Motor neuron (in vitro differentiated cells): ENCODE measurements around the gene TUT4. TPM values are rescaled to one million over a fixed set of nuclear protein-coding genes. Genes with fewer than 3 reads are reported as not detected.

ENCODE experiments used
- ATAC-seq, 8 experiments: fragments of 200-7000 bp; cut with Tn5 transposase; replicated peaks in 6 of 8; 2 replicates each; pipeline ENCODE4 v1.8.0; 2021; ENCODE audit warnings: mild to moderate bottlenecking in 8 of 8, moderate library complexity in 8 of 8
- H3K27ac ChIP-seq, 2 donors: fragments of 250-450 bp; sonication (Bioruptor Pico); 2 replicates each; pipeline ENCODE4 v1.9.0; 2021; ENCODE audit warnings: antibody characterized with exemption in 2 of 2, mild to moderate bottlenecking in 2 of 2, moderate library complexity in 1 of 2
- H3K4me1 ChIP-seq, 2 donors: fragments of 250-450 bp; sonication (Bioruptor Pico); replicated peaks in 1 of 2; 2 replicates each; pipeline ENCODE4 v1.6.1; 2021; ENCODE audit warnings: antibody characterized with exemption in 2 of 2, mild to moderate bottlenecking in 2 of 2, moderate library complexity in 1 of 2
- H3K4me3 ChIP-seq, 5 donors: fragments of 250-450 bp; sonication (Bioruptor Pico); 2 replicates each; pipeline ENCODE4 v1.9.0; 2021; ENCODE audit warnings: antibody characterized with exemption in 5 of 5, mild to moderate bottlenecking in 5 of 5, moderate library complexity in 4 of 5
- WGBS, 10 experiments: fragments of 450-650 bp; shearing (Covaris generic); methylation state at CpG; one replicate each; pipeline ENCODE4 v1.0.0; 2022; 5-methylcytosine and 5-hydroxymethylcytosine counted together
- in situ Hi-C, 9 experiments: fragments of 400-800 bp; cut with MboI; loops; one replicate each; pipeline ENCODE4 v1.15.0; 2021; ENCODE audit warnings: low sequenced_read_pairs in 9 of 9, low pct_unique_long_range_greater_than_20kb in 2 of 9; ENCODE audit not compliant: unreplicated experiment in 9 of 9
- total RNA-seq, 8 experiments: library from RNA; unstranded; fragments of 300-600 nt; gene quantifications; 2 replicates each; pipeline versions ENCODE4 v1.2.3 to v1.2.4, GENCODE V29; 2022

TUT4 gene
- total RNA-seq, 8 experiments from 2014 or later = 36.0 to 143 (median 94.1) TPM

DNA sequence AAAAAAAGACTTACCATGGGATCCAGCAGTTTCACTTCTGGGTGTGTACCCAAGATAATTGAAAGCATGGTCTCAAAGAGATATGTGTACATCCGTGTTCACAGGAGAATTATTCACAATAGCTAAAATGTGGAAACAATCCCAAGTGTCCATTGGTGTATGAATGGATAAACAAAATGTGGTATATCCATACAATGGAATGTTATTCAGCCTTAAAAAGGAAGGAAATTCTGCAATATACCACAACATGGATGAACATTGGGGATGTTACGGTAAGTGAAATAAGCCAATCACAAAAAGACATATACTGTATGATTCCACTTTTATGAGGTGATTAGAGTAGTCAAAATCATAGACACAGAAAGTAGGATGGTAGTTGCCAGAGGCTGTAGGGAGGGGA lies 7.0 kb upstream of the TUT4 start:
- in situ Hi-C loops = loop anchor here in 3 of 9 experiments (25.0 kb wide), 1 partner anchor 102 kb away; no protein-coding TSS in a partner anchor

DNA sequence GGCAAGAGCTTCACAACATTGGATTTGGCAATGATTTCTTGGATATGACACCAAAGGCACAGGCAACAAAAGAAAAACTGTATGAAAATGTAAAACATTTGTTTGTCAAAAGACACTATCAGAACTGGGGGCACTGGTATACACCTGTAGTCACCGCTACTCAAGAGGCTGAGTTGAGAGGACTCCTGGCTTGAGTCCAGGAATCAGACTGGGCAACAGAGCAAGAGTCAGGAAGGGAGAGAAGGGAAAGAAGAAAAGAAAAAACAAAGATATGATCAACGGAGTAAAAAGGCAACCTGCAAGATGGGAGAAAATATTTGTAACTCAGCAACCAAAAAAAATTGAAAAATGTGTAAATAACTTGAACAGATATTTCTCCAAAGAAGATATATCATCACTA lies 6.0 kb upstream of the TUT4 start:
- WGBS, 10 experiments = 50 to 100% (median 82%) methylated on average over 1 to 2 of the region's 2 CpGs; no CpG with 5 or more reads in 1 of the 10 experiments
- in situ Hi-C loops = loop anchor here in 3 of 9 experiments (25.0 kb wide), 1 partner anchor 103 kb away; no protein-coding TSS in a partner anchor
- no peak for ATAC-seq
- Histone ChIP-seq H3K27ac (no peak overlapping the region), H3K4me1 (peaks cover 11 to 13% of the 10 kb centered on the region in 2 donors), H3K4me3 (no peak overlapping the region)

More for the DNA sequence above, 7.0 kb upstream of the TUT4 start:
- Histone ChIP-seq H3K4me1 (peaks cover 4 to 5% of the 10 kb centered on the region in 2 donors), H3K4me3 (no peak overlapping the region), H3K27ac (no peak overlapping the region)
- WGBS, 10 experiments = 60 to 100% (median 96%) methylated on average over 1 to 2 of the region's 2 CpGs; no CpG with 5 or more reads in 1 of the 10 experiments
- ATAC-seq = no peak

DNA sequence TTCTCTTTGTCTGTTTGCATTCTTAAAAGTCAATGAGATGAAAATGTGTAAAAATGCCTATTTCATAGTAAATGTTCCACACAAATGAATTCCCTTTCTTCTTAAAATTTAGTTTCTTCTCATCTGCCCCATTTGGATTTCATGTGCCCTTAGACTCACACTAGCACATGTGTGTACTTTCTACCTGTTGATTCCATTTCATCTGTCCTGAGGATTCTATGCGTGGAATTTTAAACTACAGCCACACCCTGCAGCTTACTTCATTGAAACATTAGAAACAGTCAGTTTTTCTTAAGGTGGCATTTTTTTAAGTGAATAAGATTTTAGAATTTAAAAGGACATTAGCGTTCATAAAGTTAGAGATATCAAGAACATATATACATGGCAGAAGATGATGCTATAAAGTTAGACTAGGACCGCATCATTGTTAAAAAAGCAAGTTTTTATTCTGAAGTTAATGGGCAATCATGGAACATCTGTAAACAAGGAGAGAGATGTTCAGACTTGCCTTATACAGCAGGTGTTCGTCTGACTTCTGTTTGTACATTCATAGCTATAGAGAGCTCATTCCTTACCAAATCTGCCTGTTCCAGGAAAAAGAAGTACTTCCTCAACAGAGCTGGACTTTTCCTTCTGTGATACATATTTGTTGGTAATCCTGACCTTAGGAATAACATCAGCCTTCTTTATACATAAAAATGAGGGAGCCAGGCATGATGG lies 3.9 kb upstream of the TUT4 start:
- in situ Hi-C loops = loop anchor here in 3 of 9 experiments (25.0 kb wide), 1 partner anchor 106 kb away; no protein-coding TSS in a partner anchor
- Histone ChIP-seq H3K27ac (no peak overlapping the region), H3K4me1 (peaks cover 11 to 13% of the 10 kb centered on the region in 2 donors), H3K4me3 (no peak overlapping the region)
- ATAC-seq = no peak
- 47 to 100% (median 89%) methylated on average over 1 to 4 of the region's 4 CpGs for WGBS, 10 experiments

DNA sequence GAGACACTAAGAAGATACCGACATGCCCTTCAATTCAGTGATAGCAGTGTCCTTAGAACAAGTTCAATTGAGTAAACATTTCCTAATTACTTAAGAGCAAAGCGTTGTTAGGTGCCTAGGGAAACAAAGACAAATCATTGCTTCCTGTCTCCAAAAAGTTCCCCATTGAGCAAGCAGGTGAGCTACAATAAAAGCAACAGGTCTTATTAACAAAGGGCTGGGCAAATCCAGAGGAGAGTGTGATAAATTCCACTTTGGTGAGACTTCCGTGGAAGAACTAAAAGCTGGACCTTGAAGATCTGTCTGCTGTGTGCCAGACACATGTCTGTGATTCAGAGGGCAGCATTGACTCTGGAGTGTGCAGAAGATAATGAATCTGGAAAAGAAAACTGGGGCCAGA lies 1.9 kb upstream of the TUT4 start:
- no peak for ATAC-seq
- H3K4me3 ChIP-seq = peak overlapping the region; percentile 84 to 97 (median 95)
- WGBS, 10 experiments = 14 to 80% (median 20%) methylated on average over 1 to 3 of the region's 3 CpGs; no CpG with 5 or more reads in 1 of the 10 experiments
- in situ Hi-C loops = loop anchor here in 3 of 9 experiments (25.0 kb wide), 1 partner anchor 108 kb away; no protein-coding TSS in a partner anchor
- H3K4me1 ChIP-seq = peaks cover 11 to 22% of the 10 kb centered on the region in 2 donors
- peak overlapping the region; percentile 96 to 98 for H3K27ac ChIP-seq

DNA sequence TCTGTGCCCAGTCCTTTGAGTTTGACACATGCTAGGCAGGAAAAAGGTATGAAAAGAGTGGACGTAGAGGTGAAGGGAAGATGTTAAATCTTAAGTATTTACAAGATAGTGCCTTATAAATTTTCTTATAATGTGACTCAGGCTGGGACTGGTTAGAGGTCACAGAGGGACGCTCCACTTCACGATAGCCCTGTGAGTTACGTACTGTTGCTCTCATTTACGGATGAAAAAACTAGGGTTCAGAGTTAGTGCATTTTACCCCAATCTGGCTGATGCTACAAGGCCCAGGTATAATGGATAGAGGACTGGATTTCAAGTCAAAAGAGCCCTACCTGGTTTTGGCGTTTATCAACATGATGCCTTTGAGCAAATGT lies 1.4 kb upstream of the TUT4 start:
- Histone ChIP-seq H3K4me1 (peaks cover 11 to 22% of the 10 kb centered on the region in 2 donors), H3K27ac (peak overlapping the region; percentile 96 to 98), H3K4me3 (peak overlapping the region; percentile 84 to 97 (median 95))
- ATAC-seq = no peak
- 0 to 81% (median 9%) methylated on average over 1 to 6 of the region's 6 CpGs; no CpG with 5 or more reads in 2 of the 10 experiments for WGBS, 10 experiments
- in situ Hi-C loops = loop anchor here in 3 of 9 experiments (25.0 kb wide), 1 partner anchor 108 kb away; no protein-coding TSS in a partner anchor

DNA sequence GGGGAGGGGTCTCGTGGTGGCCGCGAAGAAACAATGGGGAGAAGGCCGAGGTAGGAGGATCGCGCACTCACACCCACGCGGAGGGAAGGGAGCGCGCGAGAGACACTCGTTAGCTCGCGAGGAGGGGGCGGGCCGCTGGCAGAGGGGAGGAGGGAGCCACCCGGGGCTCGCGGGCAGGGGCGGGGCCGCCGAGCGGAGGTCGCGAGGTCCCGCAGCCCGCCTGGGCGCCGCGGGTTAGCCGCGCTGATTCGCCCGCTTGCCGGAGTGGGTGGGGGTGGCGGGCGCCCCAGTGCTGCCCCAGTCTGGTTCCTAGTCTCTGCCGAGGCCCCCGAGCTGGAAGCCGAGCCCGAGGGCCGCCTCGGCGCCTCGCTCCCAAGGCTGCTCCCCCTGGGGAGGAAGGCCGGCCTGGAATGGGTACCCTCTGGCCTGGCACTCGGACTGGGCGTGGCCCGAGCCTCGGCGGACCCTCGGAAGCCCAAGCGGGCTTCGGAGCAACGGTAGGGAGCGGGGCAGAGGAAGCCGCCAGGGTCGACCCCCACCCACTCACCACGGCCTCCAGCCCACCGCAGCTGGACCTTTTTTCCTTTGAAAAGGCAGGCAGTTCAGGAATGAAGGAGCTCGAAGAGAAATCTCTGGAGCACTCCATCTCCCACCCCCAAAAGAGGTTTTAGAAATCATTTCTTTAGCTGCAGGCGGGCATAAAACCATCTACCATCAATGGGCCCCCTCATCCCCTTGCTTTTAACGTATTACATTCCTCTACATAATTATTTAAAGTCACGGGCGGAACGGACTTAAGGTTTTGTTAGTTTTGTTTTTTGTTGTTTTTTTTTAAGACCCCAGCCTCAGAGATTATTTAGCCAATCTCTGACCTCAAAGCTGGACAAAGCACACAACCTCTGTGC lies 722 bp upstream of the TUT4 start:
- 0 to 27% (median 0%) methylated on average over 2 to 20 of the region's 66 CpGs; no CpG with 5 or more reads in 3 of the 10 experiments for WGBS, 10 experiments
- in situ Hi-C loops = loop anchor here in 3 of 9 experiments (25.0 kb wide), 1 partner anchor 109 kb away; no protein-coding TSS in a partner anchor
- peak overlapping the region; percentile 96 to 98 for H3K27ac ChIP-seq
- H3K4me3 ChIP-seq = peak overlapping the region; percentile 84 to 97 (median 95)
- peaks cover 11 to 22% of the 10 kb centered on the region in 2 donors for H3K4me1 ChIP-seq
- peak; percentile 82 to 88 (median 84) for ATAC-seq

DNA sequence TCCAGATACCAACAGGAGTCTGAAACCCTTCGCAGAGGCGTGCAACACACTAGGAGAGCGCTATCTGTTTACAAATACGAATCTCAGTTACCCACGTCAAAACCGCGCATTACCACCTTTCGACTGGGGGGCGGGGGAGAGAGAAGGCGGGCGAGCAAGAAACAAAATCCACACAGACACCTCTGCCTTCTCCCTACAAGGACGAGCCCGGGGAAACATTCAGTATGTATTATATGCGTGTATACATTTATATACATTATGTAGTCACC lies 722 bp downstream of the TUT4 start:
- ATAC-seq = peak in 3 of 8 experiments; percentile 3 to 7 (median 6)
- peak overlapping the region; percentile 84 to 97 (median 95) for H3K4me3 ChIP-seq
- H3K27ac ChIP-seq = peak overlapping the region; percentile 96 to 98
- 0 to 3% (median 0%) methylated on average over 1 to 9 of the region's 14 CpGs; no CpG with 5 or more reads in 3 of the 10 experiments for WGBS, 10 experiments
- peaks cover 11 to 22% of the 10 kb centered on the region in 2 donors for H3K4me1 ChIP-seq
- in situ Hi-C loops = loop anchor here in 3 of 9 experiments (25.0 kb wide), 1 partner anchor 110 kb away; no protein-coding TSS in a partner anchor

DNA sequence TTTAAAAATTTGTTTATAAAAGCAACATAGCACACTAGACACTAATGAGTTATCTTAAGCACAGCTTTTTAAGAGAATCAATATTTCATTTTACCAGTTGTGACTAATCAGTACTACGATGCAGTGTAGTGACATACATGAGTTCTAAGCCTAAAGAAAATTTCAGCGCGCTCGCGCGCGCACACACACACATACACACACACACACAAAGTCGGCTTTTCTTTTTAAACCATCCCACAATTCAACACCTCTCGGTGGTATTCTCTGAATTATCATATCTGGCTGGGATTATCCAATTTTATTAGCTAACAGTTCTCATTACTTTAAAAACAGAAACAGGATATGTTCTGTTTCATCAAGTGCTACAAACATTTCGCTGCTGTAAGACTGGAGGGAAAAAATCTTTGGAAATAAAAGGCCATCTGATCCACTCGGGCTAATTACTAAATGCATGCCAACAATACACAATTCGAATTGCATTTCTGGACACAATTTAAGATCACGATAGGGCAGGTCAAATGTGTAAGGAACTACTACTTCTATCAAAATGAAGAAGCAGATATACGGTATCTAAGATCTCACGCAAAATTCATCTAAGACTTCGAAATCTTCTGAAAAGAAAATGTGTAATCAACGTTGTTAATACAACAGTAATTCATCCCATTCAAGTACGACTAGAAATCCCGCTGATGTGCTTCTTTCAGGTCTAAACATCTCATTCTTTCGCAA lies 1.2 kb downstream of the TUT4 start:
- peak overlapping the region; percentile 96 to 98 for H3K27ac ChIP-seq
- ATAC-seq = no peak

DNA sequence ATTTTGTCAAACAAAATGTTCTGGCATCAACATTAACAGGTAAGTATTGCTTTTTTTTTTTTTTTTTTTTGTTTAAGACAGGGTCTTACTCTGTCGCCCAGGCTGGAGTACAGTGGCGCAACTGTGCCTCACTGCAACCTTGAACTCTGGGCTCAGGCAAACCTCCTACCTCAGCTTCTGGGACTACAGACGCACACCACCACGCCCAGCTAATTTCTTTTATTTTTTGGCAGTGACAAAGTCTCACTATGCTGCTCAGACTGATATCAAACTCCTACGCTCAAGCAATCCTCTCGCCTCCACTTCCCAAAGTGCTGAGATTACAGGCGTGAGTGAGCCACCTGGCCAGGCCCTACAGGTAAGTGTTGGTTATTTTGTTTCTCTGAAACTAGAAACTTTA lies 2.4 kb downstream of the TUT4 start:
- WGBS, 10 experiments = 79 to 100% (median 95%) methylated on average over 2 to 7 of the region's 7 CpGs; no CpG with 5 or more reads in 3 of the 10 experiments
- Histone ChIP-seq H3K4me3 (peak overlapping the region in 1 of 5 donors; percentile 84), H3K27ac (no peak overlapping the region), H3K4me1 (peaks cover 11 to 22% of the 10 kb centered on the region in 2 donors)
- in situ Hi-C loops = loop anchor here in 3 of 9 experiments (25.0 kb wide), 1 partner anchor 112 kb away; no protein-coding TSS in a partner anchor
- ATAC-seq = no peak

More for the DNA sequence above, 1.2 kb downstream of the TUT4 start:
- 0 to 27% (median 3%) methylated on average over 1 to 20 of the region's 20 CpGs for WGBS, 10 experiments
- in situ Hi-C loops = loop anchor here in 3 of 9 experiments (25.0 kb wide), 1 partner anchor 111 kb away; no protein-coding TSS in a partner anchor
- H3K4me1 ChIP-seq = peaks cover 11 to 22% of the 10 kb centered on the region in 2 donors
- H3K4me3 ChIP-seq = peak overlapping the region; percentile 84 to 97 (median 95)

DNA sequence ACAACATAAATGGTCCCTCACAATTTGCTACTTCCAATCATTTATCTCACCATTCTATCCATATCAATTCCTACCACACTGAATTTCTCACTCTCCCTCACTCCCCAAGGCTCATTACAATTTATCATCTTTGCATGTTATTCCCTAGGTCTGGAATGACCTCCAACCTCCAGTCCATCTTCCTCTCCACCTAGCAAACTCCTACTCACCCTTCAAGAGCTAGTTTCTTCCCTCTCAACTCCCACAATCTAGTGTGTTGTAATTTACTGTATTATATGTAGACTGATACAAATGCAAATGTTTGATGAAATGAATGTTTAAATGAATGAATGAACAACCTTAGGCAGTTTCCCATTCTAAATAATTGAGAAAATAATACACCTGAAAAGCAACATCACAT lies 3.6 kb downstream of the TUT4 start:
- no peak for ATAC-seq
- H3K4me3 ChIP-seq = no peak overlapping the region
- peaks cover under 1 to 11% of the 10 kb centered on the region in 2 donors for H3K4me1 ChIP-seq
- no peak overlapping the region for H3K27ac ChIP-seq
- in situ Hi-C loops = loop anchor here in 1 of 9 experiments (25.0 kb wide), 1 partner anchor 113 kb away; no protein-coding TSS in a partner anchor

DNA sequence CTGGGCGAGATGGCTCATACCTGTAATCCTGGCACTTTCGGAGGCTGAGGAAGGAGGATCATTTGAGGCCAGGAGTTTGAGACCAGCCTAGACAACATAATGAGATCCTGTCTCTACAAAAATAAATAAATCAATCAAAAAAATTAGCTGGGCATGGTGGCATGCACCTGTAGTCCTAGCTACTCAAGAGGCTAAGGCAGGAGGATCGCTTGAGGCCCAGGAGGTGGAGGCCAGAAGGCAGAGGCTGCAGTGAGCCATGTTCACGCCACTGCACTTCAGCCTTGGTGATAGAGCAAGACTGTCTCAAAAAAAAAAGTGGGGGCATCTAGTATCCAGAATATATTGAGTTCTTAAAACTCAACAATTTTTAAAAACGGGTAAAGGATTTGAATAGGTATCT lies 6.0 kb downstream of the TUT4 start:
- H3K4me3 ChIP-seq = no peak overlapping the region
- WGBS, 10 experiments = 96 to 100% (median 100%) methylated on average over 1 to 5 of the region's 5 CpGs
- in situ Hi-C loops = loop anchor here in 1 of 9 experiments (25.0 kb wide), 1 partner anchor 115 kb away; no protein-coding TSS in a partner anchor
- peaks cover 0 to 9% of the 10 kb centered on the region in 2 donors for H3K4me1 ChIP-seq
- no peak for ATAC-seq
- H3K27ac ChIP-seq = no peak overlapping the region
